ENCODE measurements around the gene DERA.

Gene DERA

GRCh38 chr12:16043480-16043879 lies 132.3 kb downstream of the DERA start:
- Histone ChIP-seq H3K14ac (ENCODE audit: low read length) (no peak overlapping the region), H4K8ac (ENCODE audit: low read depth, low read length) (no peak overlapping the region), H3K23ac (ENCODE audit: low read depth, low read length, poor library complexity) (no peak overlapping the region), H3K4me3 (ENCODE audit: low read length in 2 of 2) (no peak overlapping the region), H3K9me3 (replicated peaks in 1 of 2; ENCODE audit: control insufficient read depth in 2 of 2, insufficient read depth in 1 of 2, low read depth in 1 of 2, low read length in 2 of 2) (peaks cover 7% of the 10 kb centered on the region in 2 donors), H3K4ac (ENCODE audit: low read length) (no peak overlapping the region), H3K4me1 (ENCODE audit: control insufficient read depth in 2 of 2, insufficient read depth in 1 of 2, low read depth in 1 of 2, low read length in 2 of 2) (no peaks in the 10 kb centered on the region), H2BK12ac (ENCODE audit: low read length) (no peak overlapping the region), H2AFZ (ENCODE audit: low read length) (no peak overlapping the region), H4K91ac (ENCODE audit: low read depth, low read length, poor library complexity) (no peak overlapping the region), H2AK5ac (ENCODE audit: low read depth, low read length) (no peak overlapping the region), H3K36me3 (replicated peaks in 1 of 2; ENCODE audit: control insufficient read depth in 2 of 2, insufficient read depth in 2 of 2, low read length in 2 of 2) (peaks cover 0 to 8% of the 10 kb centered on the region in 2 donors), H2BK120ac (ENCODE audit: low read depth, low read length) (no peak overlapping the region), H3K4me2 (ENCODE audit: insufficient read depth, low read length, poor library complexity, severe bottlenecking) (no peak overlapping the region), H2BK5ac (ENCODE audit: low read length) (no peak overlapping the region), H2BK15ac (ENCODE audit: low read length) (no peak overlapping the region), H3K27ac (replicated peaks; ENCODE audit: low read length) (no peak overlapping the region), H3K9ac (ENCODE audit: low read depth, low read length, poor library complexity) (no peak overlapping the region), H3K79me1 (ENCODE audit: low read depth, low read length) (no peaks in the 10 kb centered on the region), H3K18ac (ENCODE audit: low read length) (no peak overlapping the region), H3K27me3 (ENCODE audit: control insufficient read depth in 3 of 3, insufficient read depth in 3 of 3, low read depth in 1 of 3, low read length in 3 of 3) (no peaks in the 10 kb centered on the region)
- DNase-seq (ENCODE audit: low spot score) = no peak
- WGBS, 2 donors (ENCODE audit: extremely low coverage in 2 of 2, insufficient read length in 2 of 2, insufficient replicate concordance in 1 of 2) = no CpG with 5 or more reads among the region's 1 CpG

DNA sequence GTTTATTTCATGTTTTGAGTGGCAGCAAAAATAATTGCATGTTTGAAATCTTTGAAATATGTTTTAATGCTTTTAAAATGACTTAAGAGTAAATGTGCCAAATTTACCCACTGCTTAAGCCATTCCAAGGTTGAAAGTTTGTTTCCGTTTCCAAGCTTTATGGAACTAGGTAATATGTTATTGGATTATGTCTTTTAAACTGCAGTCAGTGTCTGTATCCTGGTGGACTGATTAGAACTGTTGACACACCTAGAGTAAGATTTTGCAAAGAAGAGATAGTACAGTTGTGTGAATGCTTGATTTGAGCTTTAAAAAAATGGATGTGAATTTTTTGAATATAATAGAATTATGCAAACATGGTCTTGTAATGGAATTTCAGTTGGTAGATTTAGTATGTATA lies 135.1 kb downstream of the DERA start:
- Histone ChIP-seq H4K91ac (ENCODE audit: low read depth, low read length, poor library complexity) (no peak overlapping the region), H3K9ac (ENCODE audit: low read depth, low read length, poor library complexity) (no peak overlapping the region), H4K8ac (ENCODE audit: low read depth, low read length) (no peak overlapping the region), H2AFZ (ENCODE audit: low read length) (no peak overlapping the region), H2BK15ac (ENCODE audit: low read length) (no peak overlapping the region), H3K9me3 (replicated peaks in 1 of 2; ENCODE audit: control insufficient read depth in 2 of 2, insufficient read depth in 1 of 2, low read depth in 1 of 2, low read length in 2 of 2) (peaks cover 7% of the 10 kb centered on the region in 2 donors), H3K4ac (ENCODE audit: low read length) (no peak overlapping the region), H2BK120ac (ENCODE audit: low read depth, low read length) (no peak overlapping the region), H3K4me2 (ENCODE audit: insufficient read depth, low read length, poor library complexity, severe bottlenecking) (no peak overlapping the region), H3K23ac (ENCODE audit: low read depth, low read length, poor library complexity) (no peak overlapping the region), H3K27me3 (ENCODE audit: control insufficient read depth in 3 of 3, insufficient read depth in 3 of 3, low read depth in 1 of 3, low read length in 3 of 3) (no peaks in the 10 kb centered on the region), H3K14ac (ENCODE audit: low read length) (no peak overlapping the region), H3K79me1 (ENCODE audit: low read depth, low read length) (no peaks in the 10 kb centered on the region), H3K27ac (replicated peaks; ENCODE audit: low read length) (no peak overlapping the region), H3K18ac (ENCODE audit: low read length) (no peak overlapping the region), H3K4me3 (ENCODE audit: low read length in 2 of 2) (no peak overlapping the region), H3K36me3 (replicated peaks in 1 of 2; ENCODE audit: control insufficient read depth in 2 of 2, insufficient read depth in 2 of 2, low read length in 2 of 2) (no peaks in the 10 kb centered on the region), H3K4me1 (ENCODE audit: control insufficient read depth in 2 of 2, insufficient read depth in 1 of 2, low read depth in 1 of 2, low read length in 2 of 2) (no peaks in the 10 kb centered on the region), H2AK5ac (ENCODE audit: low read depth, low read length) (no peak overlapping the region), H2BK5ac (ENCODE audit: low read length) (no peak overlapping the region), H2BK12ac (ENCODE audit: low read length) (no peak overlapping the region)
- no peak for DNase-seq (ENCODE audit: low spot score)
- no CpG with 5 or more reads among the region's 1 CpG for WGBS, 2 donors (ENCODE audit: extremely low coverage in 2 of 2, insufficient read length in 2 of 2, insufficient replicate concordance in 1 of 2)

GRCh38 chr12:16048511-16048910 lies 137.4 kb downstream of the DERA start:
- H3K14ac ChIP-seq (ENCODE audit: low read length) = no peak overlapping the region
- no peak overlapping the region for H2BK5ac ChIP-seq (ENCODE audit: low read length)
- no peaks in the 10 kb centered on the region for H3K4me1 ChIP-seq (ENCODE audit: control insufficient read depth in 2 of 2, insufficient read depth in 1 of 2, low read depth in 1 of 2, low read length in 2 of 2)
- no peak overlapping the region for H3K9ac ChIP-seq (ENCODE audit: low read depth, low read length, poor library complexity)
- H2BK15ac ChIP-seq (ENCODE audit: low read length) = no peak overlapping the region
- H4K8ac ChIP-seq (ENCODE audit: low read depth, low read length) = no peak overlapping the region
- H4K91ac ChIP-seq (ENCODE audit: low read depth, low read length, poor library complexity) = no peak overlapping the region
- H3K4me2 ChIP-seq (ENCODE audit: insufficient read depth, low read length, poor library complexity, severe bottlenecking) = no peak overlapping the region
- peaks cover 4 to 7% of the 10 kb centered on the region in 2 donors for H3K9me3 ChIP-seq (replicated peaks in 1 of 2; ENCODE audit: control insufficient read depth in 2 of 2, insufficient read depth in 1 of 2, low read depth in 1 of 2, low read length in 2 of 2)
- H3K27ac ChIP-seq (replicated peaks; ENCODE audit: low read length) = no peak overlapping the region
- no peak overlapping the region for H3K18ac ChIP-seq (ENCODE audit: low read length)
- no peak overlapping the region for H2AFZ ChIP-seq (ENCODE audit: low read length)
- H2AK5ac ChIP-seq (ENCODE audit: low read depth, low read length) = no peak overlapping the region
- no CpG with 5 or more reads among the region's 2 CpGs for WGBS, 2 donors (ENCODE audit: extremely low coverage in 2 of 2, insufficient read length in 2 of 2, insufficient replicate concordance in 1 of 2)
- no peak overlapping the region for H3K23ac ChIP-seq (ENCODE audit: low read depth, low read length, poor library complexity)
- no peak for DNase-seq (ENCODE audit: low spot score)
- no peaks in the 10 kb centered on the region for H3K36me3 ChIP-seq (replicated peaks in 1 of 2; ENCODE audit: control insufficient read depth in 2 of 2, insufficient read depth in 2 of 2, low read length in 2 of 2)
- H2BK120ac ChIP-seq (ENCODE audit: low read depth, low read length) = no peak overlapping the region
- no peaks in the 10 kb centered on the region for H3K27me3 ChIP-seq (ENCODE audit: control insufficient read depth in 3 of 3, insufficient read depth in 3 of 3, low read depth in 1 of 3, low read length in 3 of 3)
- no peak overlapping the region for H3K4me3 ChIP-seq (ENCODE audit: low read length in 2 of 2)
- H3K4ac ChIP-seq (ENCODE audit: low read length) = no peak overlapping the region
- no peaks in the 10 kb centered on the region for H3K79me1 ChIP-seq (ENCODE audit: low read depth, low read length)
- H2BK12ac ChIP-seq (ENCODE audit: low read length) = no peak overlapping the region

GRCh38 chr12:16056910-16057309 lies 145.8 kb downstream of the DERA start:
- H3K9ac ChIP-seq (ENCODE audit: low read depth, low read length, poor library complexity) = no peak overlapping the region
- H2BK120ac ChIP-seq (ENCODE audit: low read depth, low read length) = no peak overlapping the region
- H3K27me3 ChIP-seq (ENCODE audit: control insufficient read depth in 3 of 3, insufficient read depth in 3 of 3, low read depth in 1 of 3, low read length in 3 of 3) = no peaks in the 10 kb centered on the region
- H2AK5ac ChIP-seq (ENCODE audit: low read depth, low read length) = no peak overlapping the region
- no peak overlapping the region for H2AFZ ChIP-seq (ENCODE audit: low read length)
- no peak overlapping the region for H3K18ac ChIP-seq (ENCODE audit: low read length)
- H2BK15ac ChIP-seq (ENCODE audit: low read length) = no peak overlapping the region
- DNase-seq (ENCODE audit: low spot score) = no peak
- H3K36me3 ChIP-seq (replicated peaks in 1 of 2; ENCODE audit: control insufficient read depth in 2 of 2, insufficient read depth in 2 of 2, low read length in 2 of 2) = no peaks in the 10 kb centered on the region
- no peak overlapping the region for H2BK12ac ChIP-seq (ENCODE audit: low read length)
- H3K9me3 ChIP-seq (replicated peaks in 1 of 2; ENCODE audit: control insufficient read depth in 2 of 2, insufficient read depth in 1 of 2, low read depth in 1 of 2, low read length in 2 of 2) = no peaks in the 10 kb centered on the region
- no peak overlapping the region for H4K8ac ChIP-seq (ENCODE audit: low read depth, low read length)
- no peak overlapping the region for H2BK5ac ChIP-seq (ENCODE audit: low read length)
- H4K91ac ChIP-seq (ENCODE audit: low read depth, low read length, poor library complexity) = no peak overlapping the region
- H3K4me1 ChIP-seq (ENCODE audit: control insufficient read depth in 2 of 2, insufficient read depth in 1 of 2, low read depth in 1 of 2, low read length in 2 of 2) = no peaks in the 10 kb centered on the region
- no peak overlapping the region for H3K4ac ChIP-seq (ENCODE audit: low read length)
- H3K14ac ChIP-seq (ENCODE audit: low read length) = no peak overlapping the region
- H3K27ac ChIP-seq (replicated peaks; ENCODE audit: low read length) = no peak overlapping the region
- no peak overlapping the region for H3K4me2 ChIP-seq (ENCODE audit: insufficient read depth, low read length, poor library complexity, severe bottlenecking)
- no CpG with 5 or more reads among the region's 6 CpGs for WGBS, 2 donors (ENCODE audit: extremely low coverage in 2 of 2, insufficient read length in 2 of 2, insufficient replicate concordance in 1 of 2)
- H3K23ac ChIP-seq (ENCODE audit: low read depth, low read length, poor library complexity) = no peak overlapping the region
- H3K79me1 ChIP-seq (ENCODE audit: low read depth, low read length) = peaks cover 1% of the 10 kb centered on the region
- no peak overlapping the region for H3K4me3 ChIP-seq (ENCODE audit: low read length in 2 of 2)

Measured in neuronal stem cell (in vitro differentiated cells).